ENCODE measurements around the gene UTRN.

- TF ChIP-seq, protein P1, sequence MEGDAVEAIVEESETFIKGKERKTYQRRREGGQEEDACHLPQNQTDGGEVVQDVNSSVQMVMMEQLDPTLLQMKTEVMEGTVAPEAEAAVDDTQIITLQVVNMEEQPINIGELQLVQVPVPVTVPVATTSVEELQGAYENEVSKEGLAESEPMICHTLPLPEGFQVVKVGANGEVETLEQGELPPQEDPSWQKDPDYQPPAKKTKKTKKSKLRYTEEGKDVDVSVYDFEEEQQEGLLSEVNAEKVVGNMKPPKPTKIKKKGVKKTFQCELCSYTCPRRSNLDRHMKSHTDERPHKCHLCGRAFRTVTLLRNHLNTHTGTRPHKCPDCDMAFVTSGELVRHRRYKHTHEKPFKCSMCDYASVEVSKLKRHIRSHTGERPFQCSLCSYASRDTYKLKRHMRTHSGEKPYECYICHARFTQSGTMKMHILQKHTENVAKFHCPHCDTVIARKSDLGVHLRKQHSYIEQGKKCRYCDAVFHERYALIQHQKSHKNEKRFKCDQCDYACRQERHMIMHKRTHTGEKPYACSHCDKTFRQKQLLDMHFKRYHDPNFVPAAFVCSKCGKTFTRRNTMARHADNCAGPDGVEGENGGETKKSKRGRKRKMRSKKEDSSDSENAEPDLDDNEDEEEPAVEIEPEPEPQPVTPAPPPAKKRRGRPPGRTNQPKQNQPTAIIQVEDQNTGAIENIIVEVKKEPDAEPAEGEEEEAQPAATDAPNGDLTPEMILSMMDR (IDR thresholded peaks at IDR 0.05) = no peak
- no peak for TF ChIP-seq ZFX (IDR thresholded peaks at IDR 0.05; ENCODE audit: borderline replicate concordance)
Measured at GRCh38 chr6:144297511-144298100, 12.5 kb downstream of the UTRN start.
